DOHH2 (cell line): ENCODE measurements around the gene STARD13.

Source experiments
- H3F3A ChIP-seq: fragments of 200-600 bp; sonication (generic), shearing (Covaris generic); 2 replicates; pipeline ENCODE4 v1.6.0; 2016; ENCODE audit warnings: antibody characterized with exemption, mild to moderate bottlenecking; ENCODE audit not compliant: control insufficient read depth, insufficient read depth
- H3K27ac ChIP-seq: fragments of 200-600 bp; sonication (generic); 2 replicates; pipeline ENCODE4 v1.5.1; 2014; ENCODE audit warnings: low read depth, mild to moderate bottlenecking, low read length, moderate library complexity
- H3K27me3 ChIP-seq: fragments of 200-600 bp; sonication (generic); 2 replicates; pipeline ENCODE4 v1.6.1; 2014; ENCODE audit warnings: mild to moderate bottlenecking, low read length, mixed read lengths; ENCODE audit not compliant: control insufficient read depth
- H3K36me3 ChIP-seq: fragments of 200-600 bp; sonication (generic); 2 replicates; pipeline ENCODE4 v1.6.1; 2014; ENCODE audit warnings: mild to moderate bottlenecking, low read length, moderate library complexity, mixed read lengths; ENCODE audit not compliant: control insufficient read depth
- H3K4me1 ChIP-seq: fragments of 200-600 bp; sonication (generic); 2 replicates; pipeline ENCODE4 v1.6.1; 2014; ENCODE audit warnings: mild to moderate bottlenecking, low read length, mixed read lengths; ENCODE audit not compliant: control insufficient read depth
- H3K4me2 ChIP-seq: fragments of 200-600 bp; sonication (generic); 2 replicates; pipeline ENCODE4 v1.6.0; 2014; ENCODE audit warnings: mild to moderate bottlenecking, low read length, moderate library complexity
- H3K4me3 ChIP-seq: fragments of 200-600 bp; sonication (generic); 2 replicates; pipeline ENCODE4 v1.5.1; 2014; ENCODE audit warnings: mild to moderate bottlenecking, low read length, mixed read lengths
- H3K79me2 ChIP-seq: fragments of 200-600 bp; sonication (generic); 2 replicates; pipeline ENCODE4 v1.6.1; 2014; ENCODE audit warnings: mild to moderate bottlenecking, low read length, mixed read lengths; ENCODE audit not compliant: control insufficient read depth
- H3K9me2 ChIP-seq: fragments of 200-600 bp; sonication (generic); replicated peaks from 2 replicates; pipeline ENCODE4 v1.6.1; 2014; ENCODE audit warnings: mild to moderate bottlenecking, low read length, mixed read lengths; ENCODE audit not compliant: control insufficient read depth
- H3K9me3 ChIP-seq: fragments of 200-600 bp; sonication (generic); 2 replicates; pipeline ENCODE4 v1.6.1; 2014; ENCODE audit warnings: antibody characterized with exemption, low read length, mixed read lengths; ENCODE audit not compliant: control insufficient read depth, insufficient read depth
- H4K20me1 ChIP-seq: fragments of 200-600 bp; sonication (generic); 2 replicates; pipeline ENCODE4 v1.6.0; 2014; ENCODE audit warnings: low read depth, mild to moderate bottlenecking, antibody characterized with exemption, low read length, moderate library complexity; ENCODE audit not compliant: control insufficient read depth, insufficient read depth
- EZH2phosphoT487 ChIP-seq: fragments of 200-600 bp; sonication (generic); IDR thresholded peaks from 2 replicates; pipeline ENCODE4 v1.6.1; 2017; ENCODE audit warnings: borderline replicate concordance, mild to moderate bottlenecking, antibody characterized with exemption, low read length, moderate library complexity, mixed read lengths
- TF ChIP-seq, protein P1 (sequence below): fragments of 200-600 bp; sonication (generic); IDR thresholded peaks from one replicate; pipeline ENCODE4 v1.5.1; 2014; ENCODE audit warnings: antibody characterized with exemption, mild to moderate bottlenecking, low read depth, low read length; ENCODE audit not compliant: poor library complexity, severe bottlenecking

The STARD13 gene

GRCh38 chr13:33078263-33078662 is 207.3 kb downstream of the STARD13 start:
- Histone ChIP-seq H3K27ac (no peak overlapping the region), H3F3A (no peaks in the 10 kb centered on the region), H3K27me3 (no peaks in the 10 kb centered on the region), H3K4me1 (no peaks in the 10 kb centered on the region), H3K79me2 (no peaks in the 10 kb centered on the region), H3K9me2 (no peaks in the 10 kb centered on the region), H3K9me3 (no peaks in the 10 kb centered on the region), H3K4me3 (no peak overlapping the region), H3K4me2 (no peak overlapping the region), H3K36me3 (no peaks in the 10 kb centered on the region), H4K20me1 (no peaks in the 10 kb centered on the region)
- TF ChIP-seq, protein P1, sequence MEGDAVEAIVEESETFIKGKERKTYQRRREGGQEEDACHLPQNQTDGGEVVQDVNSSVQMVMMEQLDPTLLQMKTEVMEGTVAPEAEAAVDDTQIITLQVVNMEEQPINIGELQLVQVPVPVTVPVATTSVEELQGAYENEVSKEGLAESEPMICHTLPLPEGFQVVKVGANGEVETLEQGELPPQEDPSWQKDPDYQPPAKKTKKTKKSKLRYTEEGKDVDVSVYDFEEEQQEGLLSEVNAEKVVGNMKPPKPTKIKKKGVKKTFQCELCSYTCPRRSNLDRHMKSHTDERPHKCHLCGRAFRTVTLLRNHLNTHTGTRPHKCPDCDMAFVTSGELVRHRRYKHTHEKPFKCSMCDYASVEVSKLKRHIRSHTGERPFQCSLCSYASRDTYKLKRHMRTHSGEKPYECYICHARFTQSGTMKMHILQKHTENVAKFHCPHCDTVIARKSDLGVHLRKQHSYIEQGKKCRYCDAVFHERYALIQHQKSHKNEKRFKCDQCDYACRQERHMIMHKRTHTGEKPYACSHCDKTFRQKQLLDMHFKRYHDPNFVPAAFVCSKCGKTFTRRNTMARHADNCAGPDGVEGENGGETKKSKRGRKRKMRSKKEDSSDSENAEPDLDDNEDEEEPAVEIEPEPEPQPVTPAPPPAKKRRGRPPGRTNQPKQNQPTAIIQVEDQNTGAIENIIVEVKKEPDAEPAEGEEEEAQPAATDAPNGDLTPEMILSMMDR: no peak
- TF ChIP-seq EZH2phosphoT487: no peak

- no peaks in the 10 kb centered on the region for H3F3A ChIP-seq
- no peaks in the 10 kb centered on the region for H3K36me3 ChIP-seq
- no peak for TF ChIP-seq EZH2phosphoT487
- TF ChIP-seq, protein P1: no peak
- H3K9me3 ChIP-seq: no peaks in the 10 kb centered on the region
- H4K20me1 ChIP-seq: no peaks in the 10 kb centered on the region
- no peaks in the 10 kb centered on the region for H3K9me2 ChIP-seq
- H3K27me3 ChIP-seq: no peaks in the 10 kb centered on the region
- H3K79me2 ChIP-seq: no peaks in the 10 kb centered on the region
- H3K27ac ChIP-seq: no peak overlapping the region
- no peak overlapping the region for H3K4me2 ChIP-seq
- no peak overlapping the region for H3K4me3 ChIP-seq
- H3K4me1 ChIP-seq: no peaks in the 10 kb centered on the region
Measured at GRCh38 chr13:33076001-33076992, 209.3 kb downstream of the STARD13 start.

- H3K36me3 ChIP-seq: no peaks in the 10 kb centered on the region
- no peak overlapping the region for H3K4me2 ChIP-seq
- TF ChIP-seq, protein P1: no peak
- no peak for TF ChIP-seq EZH2phosphoT487
- no peaks in the 10 kb centered on the region for H3K9me2 ChIP-seq
- H3K4me3 ChIP-seq: no peak overlapping the region
- H3K27ac ChIP-seq: no peak overlapping the region
- H3F3A ChIP-seq: no peaks in the 10 kb centered on the region
- H3K27me3 ChIP-seq: no peaks in the 10 kb centered on the region
- no peaks in the 10 kb centered on the region for H3K79me2 ChIP-seq
- H3K4me1 ChIP-seq: no peaks in the 10 kb centered on the region
- no peaks in the 10 kb centered on the region for H4K20me1 ChIP-seq
- no peaks in the 10 kb centered on the region for H3K9me3 ChIP-seq
Measured at GRCh38 chr13:33073338-33073737, 212.2 kb downstream of the STARD13 start.
